Stimulated activated CD8-positive, alpha-beta memory T cell treated with anti-CD3 and anti-CD28 coated beads, Interleukin-15, amount 100 ng/mL, for 24 hours (primary cell): ENCODE data around the gene SF3B1.

ENCODE experiments used
- DNase-seq: peaks from one replicate; pipeline ENCODE4 v3.0.0-alpha.2; 2020; ENCODE audit warnings: low read depth

The SF3B1 gene

GRCh38 chr2:197340591-197340990, 94.2 kb downstream of the SF3B1 start:
- no peak for DNase-seq
